ENCODE results near the gene FMNL2.

The FMNL2 gene

GRCh38 chr2:152629202-152629601 lies 294.2 kb downstream of the FMNL2 start:
- Histone ChIP-seq H2BK5ac (ENCODE audit: low read length) (no peak overlapping the region), H3K4me2 (ENCODE audit: insufficient read depth, low read length, poor library complexity, severe bottlenecking) (no peak overlapping the region), H3K4me3 (ENCODE audit: low read length in 2 of 2) (no peak overlapping the region), H3K14ac (ENCODE audit: low read length) (no peak overlapping the region), H2BK12ac (ENCODE audit: low read length) (no peak overlapping the region), H3K79me1 (ENCODE audit: low read depth, low read length) (no peaks in the 10 kb centered on the region), H4K8ac (ENCODE audit: low read depth, low read length) (no peak overlapping the region), H2AK5ac (ENCODE audit: low read depth, low read length) (no peak overlapping the region), H2BK15ac (ENCODE audit: low read length) (no peak overlapping the region), H3K4ac (ENCODE audit: low read length) (no peak overlapping the region), H3K23ac (ENCODE audit: low read depth, low read length, poor library complexity) (no peak overlapping the region), H3K9ac (ENCODE audit: low read depth, low read length, poor library complexity) (no peak overlapping the region), H3K9me3 (replicated peaks in 1 of 2; ENCODE audit: control insufficient read depth in 2 of 2, insufficient read depth in 1 of 2, low read depth in 1 of 2, low read length in 2 of 2) (no peaks in the 10 kb centered on the region), H2AFZ (ENCODE audit: low read length) (no peak overlapping the region), H3K4me1 (ENCODE audit: control insufficient read depth in 2 of 2, insufficient read depth in 1 of 2, low read depth in 1 of 2, low read length in 2 of 2) (no peaks in the 10 kb centered on the region), H3K27ac (replicated peaks; ENCODE audit: low read length) (no peak overlapping the region), H3K27me3 (ENCODE audit: control insufficient read depth in 3 of 3, insufficient read depth in 3 of 3, low read depth in 1 of 3, low read length in 3 of 3) (no peaks in the 10 kb centered on the region), H3K18ac (ENCODE audit: low read length) (no peak overlapping the region), H4K91ac (ENCODE audit: low read depth, low read length, poor library complexity) (no peak overlapping the region), H3K36me3 (replicated peaks in 1 of 2; ENCODE audit: control insufficient read depth in 2 of 2, insufficient read depth in 2 of 2, low read length in 2 of 2) (peaks cover 22 to 97% of the 10 kb centered on the region in 2 donors), H2BK120ac (ENCODE audit: low read depth, low read length) (no peak overlapping the region)
- DNase-seq (ENCODE audit: low spot score) = no peak
- no CpG with 5 or more reads among the region's 1 CpG for WGBS, 2 donors (ENCODE audit: extremely low coverage in 2 of 2, insufficient read length in 2 of 2, insufficient replicate concordance in 1 of 2)

GRCh38 chr2:152630466-152630865 lies 295.5 kb downstream of the FMNL2 start:
- Histone ChIP-seq H3K4me1 (ENCODE audit: control insufficient read depth in 2 of 2, insufficient read depth in 1 of 2, low read depth in 1 of 2, low read length in 2 of 2) (no peaks in the 10 kb centered on the region), H2BK120ac (ENCODE audit: low read depth, low read length) (no peak overlapping the region), H3K27ac (replicated peaks; ENCODE audit: low read length) (no peak overlapping the region), H2AFZ (ENCODE audit: low read length) (no peak overlapping the region), H4K91ac (ENCODE audit: low read depth, low read length, poor library complexity) (no peak overlapping the region), H2BK15ac (ENCODE audit: low read length) (no peak overlapping the region), H2AK5ac (ENCODE audit: low read depth, low read length) (no peak overlapping the region), H3K14ac (ENCODE audit: low read length) (no peak overlapping the region), H4K8ac (ENCODE audit: low read depth, low read length) (no peak overlapping the region), H3K4me3 (ENCODE audit: low read length in 2 of 2) (no peak overlapping the region), H3K4me2 (ENCODE audit: insufficient read depth, low read length, poor library complexity, severe bottlenecking) (no peak overlapping the region), H3K23ac (ENCODE audit: low read depth, low read length, poor library complexity) (no peak overlapping the region), H3K79me1 (ENCODE audit: low read depth, low read length) (no peaks in the 10 kb centered on the region), H2BK5ac (ENCODE audit: low read length) (no peak overlapping the region), H2BK12ac (ENCODE audit: low read length) (no peak overlapping the region), H3K36me3 (replicated peaks in 1 of 2; ENCODE audit: control insufficient read depth in 2 of 2, insufficient read depth in 2 of 2, low read length in 2 of 2) (peaks cover 20 to 97% of the 10 kb centered on the region in 2 donors), H3K27me3 (ENCODE audit: control insufficient read depth in 3 of 3, insufficient read depth in 3 of 3, low read depth in 1 of 3, low read length in 3 of 3) (no peaks in the 10 kb centered on the region), H3K18ac (ENCODE audit: low read length) (no peak overlapping the region), H3K4ac (ENCODE audit: low read length) (no peak overlapping the region), H3K9me3 (replicated peaks in 1 of 2; ENCODE audit: control insufficient read depth in 2 of 2, insufficient read depth in 1 of 2, low read depth in 1 of 2, low read length in 2 of 2) (no peaks in the 10 kb centered on the region), H3K9ac (ENCODE audit: low read depth, low read length, poor library complexity) (no peak overlapping the region)
- DNase-seq (ENCODE audit: low spot score) = no peak
- no CpG with 5 or more reads among the region's 4 CpGs for WGBS, 2 donors (ENCODE audit: extremely low coverage in 2 of 2, insufficient read length in 2 of 2, insufficient replicate concordance in 1 of 2)

- no peak for DNase-seq (ENCODE audit: low spot score)
- Histone ChIP-seq H2BK12ac (ENCODE audit: low read length) (no peak overlapping the region), H2AK5ac (ENCODE audit: low read depth, low read length) (no peak overlapping the region), H3K27me3 (ENCODE audit: control insufficient read depth in 3 of 3, insufficient read depth in 3 of 3, low read depth in 1 of 3, low read length in 3 of 3) (no peaks in the 10 kb centered on the region), H3K18ac (ENCODE audit: low read length) (no peak overlapping the region), H3K27ac (replicated peaks; ENCODE audit: low read length) (no peak overlapping the region), H3K79me1 (ENCODE audit: low read depth, low read length) (no peaks in the 10 kb centered on the region), H2AFZ (ENCODE audit: low read length) (no peak overlapping the region), H3K4me2 (ENCODE audit: insufficient read depth, low read length, poor library complexity, severe bottlenecking) (no peak overlapping the region), H3K23ac (ENCODE audit: low read depth, low read length, poor library complexity) (no peak overlapping the region), H2BK120ac (ENCODE audit: low read depth, low read length) (no peak overlapping the region), H3K36me3 (replicated peaks in 1 of 2; ENCODE audit: control insufficient read depth in 2 of 2, insufficient read depth in 2 of 2, low read length in 2 of 2) (peaks cover 35 to 97% of the 10 kb centered on the region in 2 donors), H2BK15ac (ENCODE audit: low read length) (no peak overlapping the region), H3K9me3 (replicated peaks in 1 of 2; ENCODE audit: control insufficient read depth in 2 of 2, insufficient read depth in 1 of 2, low read depth in 1 of 2, low read length in 2 of 2) (no peaks in the 10 kb centered on the region), H3K9ac (ENCODE audit: low read depth, low read length, poor library complexity) (no peak overlapping the region), H3K4me1 (ENCODE audit: control insufficient read depth in 2 of 2, insufficient read depth in 1 of 2, low read depth in 1 of 2, low read length in 2 of 2) (no peaks in the 10 kb centered on the region), H4K8ac (ENCODE audit: low read depth, low read length) (no peak overlapping the region), H4K91ac (ENCODE audit: low read depth, low read length, poor library complexity) (no peak overlapping the region), H3K4ac (ENCODE audit: low read length) (no peak overlapping the region), H3K14ac (ENCODE audit: low read length) (no peak overlapping the region), H3K4me3 (ENCODE audit: low read length in 2 of 2) (no peak overlapping the region), H2BK5ac (ENCODE audit: low read length) (no peak overlapping the region)
- no CpG with 5 or more reads among the region's 3 CpGs for WGBS, 2 donors (ENCODE audit: extremely low coverage in 2 of 2, insufficient read length in 2 of 2, insufficient replicate concordance in 1 of 2)
Observed at GRCh38 chr2:152632736-152633135, 297.8 kb downstream of the FMNL2 start.

- no peaks in the 10 kb centered on the region for H3K4me1 ChIP-seq (ENCODE audit: control insufficient read depth in 2 of 2, insufficient read depth in 1 of 2, low read depth in 1 of 2, low read length in 2 of 2)
- H3K27me3 ChIP-seq (ENCODE audit: control insufficient read depth in 3 of 3, insufficient read depth in 3 of 3, low read depth in 1 of 3, low read length in 3 of 3) = no peaks in the 10 kb centered on the region
- WGBS, 2 donors (ENCODE audit: extremely low coverage in 2 of 2, insufficient read length in 2 of 2, insufficient replicate concordance in 1 of 2) = no CpG with 5 or more reads among the region's 5 CpGs
- no peak overlapping the region for H3K4me2 ChIP-seq (ENCODE audit: insufficient read depth, low read length, poor library complexity, severe bottlenecking)
- peak; percentile 57 for DNase-seq (ENCODE audit: low spot score)
- no peak overlapping the region for H4K8ac ChIP-seq (ENCODE audit: low read depth, low read length)
- H2AFZ ChIP-seq (ENCODE audit: low read length) = no peak overlapping the region
- no peak overlapping the region for H4K91ac ChIP-seq (ENCODE audit: low read depth, low read length, poor library complexity)
- no peak overlapping the region for H3K14ac ChIP-seq (ENCODE audit: low read length)
- no peak overlapping the region for H3K9ac ChIP-seq (ENCODE audit: low read depth, low read length, poor library complexity)
- H3K4ac ChIP-seq (ENCODE audit: low read length) = no peak overlapping the region
- no peak overlapping the region for H3K23ac ChIP-seq (ENCODE audit: low read depth, low read length, poor library complexity)
- peaks cover 47 to 97% of the 10 kb centered on the region in 2 donors for H3K36me3 ChIP-seq (replicated peaks in 1 of 2; ENCODE audit: control insufficient read depth in 2 of 2, insufficient read depth in 2 of 2, low read length in 2 of 2)
- H3K18ac ChIP-seq (ENCODE audit: low read length) = no peak overlapping the region
- H2BK15ac ChIP-seq (ENCODE audit: low read length) = no peak overlapping the region
- no peaks in the 10 kb centered on the region for H3K79me1 ChIP-seq (ENCODE audit: low read depth, low read length)
- no peak overlapping the region for H2BK5ac ChIP-seq (ENCODE audit: low read length)
- H2BK120ac ChIP-seq (ENCODE audit: low read depth, low read length) = no peak overlapping the region
- no peaks in the 10 kb centered on the region for H3K9me3 ChIP-seq (replicated peaks in 1 of 2; ENCODE audit: control insufficient read depth in 2 of 2, insufficient read depth in 1 of 2, low read depth in 1 of 2, low read length in 2 of 2)
- no peak overlapping the region for H2AK5ac ChIP-seq (ENCODE audit: low read depth, low read length)
- no peak overlapping the region for H3K27ac ChIP-seq (replicated peaks; ENCODE audit: low read length)
- H3K4me3 ChIP-seq (ENCODE audit: low read length in 2 of 2) = no peak overlapping the region
- no peak overlapping the region for H2BK12ac ChIP-seq (ENCODE audit: low read length)
Observed at GRCh38 chr2:152635635-152636298, 300.8 kb downstream of the FMNL2 start.
